GM18873 (cell line): ENCODE results near the gene FOXD1.
"Not testable (repeated sequence)": the region's sequence is repeated elsewhere in the genome, so short reads cannot be mapped to it uniquely, and the experiment has no call there.

Experiments used
- ATAC-seq: cut with Tn5 transposase; IDR thresholded peaks from one replicate; pipeline ENCODE4 v1.9.1; 2021; ENCODE audit warnings: mild to moderate bottlenecking, moderate library complexity, moderate number of reproducible peaks; ENCODE audit not compliant: unreplicated experiment, low FRiP score

The FOXD1 gene

DNA sequence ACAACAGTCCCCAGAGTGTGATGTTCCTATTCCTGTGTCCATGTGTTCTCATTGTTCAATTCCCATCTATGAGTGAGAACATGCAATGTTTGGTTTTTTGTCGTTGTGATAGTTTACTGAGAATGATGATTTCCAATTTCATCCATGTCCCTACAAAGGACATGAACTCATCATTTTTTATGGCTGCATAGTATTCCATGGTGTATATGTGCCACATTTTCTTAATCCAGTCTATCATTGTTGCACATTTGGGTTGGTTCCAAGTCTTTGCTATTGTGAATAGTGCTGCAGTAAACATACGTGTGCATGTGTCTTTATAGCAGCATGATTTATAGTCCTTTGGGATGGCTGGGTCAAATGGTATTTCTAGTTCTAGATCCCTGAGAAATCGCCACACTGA, 20.1 kb upstream of the FOXD1 start:
- not testable (repeated sequence) for ATAC-seq

DNA sequence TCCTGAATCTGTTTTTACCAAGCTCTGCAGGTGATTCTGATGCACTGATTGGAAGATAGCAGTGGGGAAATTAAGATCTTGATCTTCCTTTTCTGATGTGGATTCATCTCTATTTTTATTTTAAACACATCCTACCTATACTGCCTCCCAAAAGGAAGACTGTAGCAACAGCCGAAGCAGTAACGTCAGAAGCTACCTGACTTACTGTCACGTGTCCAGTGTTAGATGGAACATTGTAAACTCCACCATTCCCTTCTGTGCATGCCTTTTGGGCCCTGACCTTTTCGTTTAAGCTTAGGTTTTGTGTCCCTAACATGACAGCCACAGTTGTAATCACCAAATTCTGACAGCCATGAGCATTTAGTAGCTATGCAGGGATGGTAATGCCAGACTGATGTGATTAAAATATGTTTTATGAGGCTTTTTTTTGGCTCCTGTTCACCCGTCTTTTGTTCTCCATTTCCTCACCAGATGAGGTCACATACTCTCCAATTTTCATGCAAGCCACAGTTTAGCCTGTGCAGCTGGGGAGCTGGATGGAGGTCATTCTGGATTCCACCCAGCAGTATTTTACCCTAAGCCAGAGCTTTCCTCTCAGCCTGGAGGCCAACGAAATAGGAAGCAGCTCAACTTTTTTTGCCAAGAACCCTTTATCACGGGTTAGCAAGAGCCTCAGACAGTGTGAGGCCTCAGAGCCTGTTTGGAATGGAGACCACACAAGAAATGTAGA, 15.6 kb upstream of the FOXD1 start:
- ATAC-seq, result no peak

DNA sequence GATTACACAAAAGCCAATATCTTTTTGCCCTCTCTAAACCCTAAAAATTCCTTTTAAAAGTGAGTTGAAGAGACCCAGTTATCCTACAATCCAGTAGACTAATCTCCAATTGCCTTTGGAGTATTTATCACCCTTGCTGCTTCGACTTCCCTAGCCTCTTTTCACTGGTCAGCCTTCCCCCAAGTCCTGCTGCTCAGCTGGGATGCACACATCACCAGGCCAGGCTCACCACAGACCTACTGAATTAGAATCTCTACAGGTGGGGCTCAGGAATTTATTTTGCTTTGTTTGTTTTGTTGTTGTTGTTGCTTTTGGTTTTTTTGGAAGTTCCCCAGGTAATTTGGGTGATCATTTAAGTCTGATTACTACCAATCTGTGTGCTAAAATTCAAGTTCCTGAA, 11.6 kb upstream of the FOXD1 start:
- no peak for ATAC-seq

DNA sequence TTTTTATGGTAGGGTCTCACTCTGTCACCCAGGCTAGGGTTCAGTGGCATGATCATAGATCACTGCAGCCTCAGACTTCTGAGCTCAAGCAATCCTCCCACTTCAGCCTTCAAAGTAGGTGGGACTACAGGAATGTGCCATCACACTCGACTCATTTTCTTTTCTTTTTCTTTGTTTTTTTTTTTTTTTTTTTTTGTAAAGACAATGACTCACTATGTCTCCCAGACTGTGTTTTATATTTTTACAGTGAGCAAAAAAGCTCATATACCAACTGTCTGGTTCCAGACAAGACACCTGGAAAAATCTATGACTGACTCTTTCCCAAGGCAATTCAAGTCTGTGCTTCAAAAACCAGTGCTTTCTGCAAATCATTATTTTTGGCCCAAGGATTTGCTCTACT, 10.8 kb upstream of the FOXD1 start:
- ATAC-seq, result no peak

GRCh38 chr5:73456462-73456861, 7.9 kb upstream of the FOXD1 start:
- not testable (repeated sequence) for ATAC-seq

- peak; percentile 72 for ATAC-seq
These were observed 5.9 kb upstream of the FOXD1 start for GRCh38 chr5:73454379-73455036.

DNA sequence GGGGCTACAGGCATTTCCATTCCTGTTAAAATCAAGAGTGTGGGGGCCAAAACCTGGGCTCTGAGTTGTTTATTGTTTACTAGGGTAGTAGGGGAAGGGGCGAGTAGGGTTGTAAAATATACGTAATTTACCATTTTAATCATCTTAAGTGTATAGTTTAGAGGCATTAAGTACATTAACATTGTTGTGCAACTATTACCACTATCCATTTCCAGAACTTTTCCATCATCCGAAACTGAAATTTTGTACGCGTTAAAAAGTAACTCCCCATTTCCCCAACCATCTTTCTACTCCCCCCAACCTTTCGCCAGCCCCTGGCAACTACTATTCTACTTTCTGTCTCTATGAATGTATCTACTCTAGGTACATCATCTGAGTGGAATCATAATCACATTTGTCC, 3.6 kb upstream of the FOXD1 start:
- no peak for ATAC-seq

- ATAC-seq, result no peak
These were observed 2.9 kb upstream of the FOXD1 start for GRCh38 chr5:73451224-73452130.

DNA sequence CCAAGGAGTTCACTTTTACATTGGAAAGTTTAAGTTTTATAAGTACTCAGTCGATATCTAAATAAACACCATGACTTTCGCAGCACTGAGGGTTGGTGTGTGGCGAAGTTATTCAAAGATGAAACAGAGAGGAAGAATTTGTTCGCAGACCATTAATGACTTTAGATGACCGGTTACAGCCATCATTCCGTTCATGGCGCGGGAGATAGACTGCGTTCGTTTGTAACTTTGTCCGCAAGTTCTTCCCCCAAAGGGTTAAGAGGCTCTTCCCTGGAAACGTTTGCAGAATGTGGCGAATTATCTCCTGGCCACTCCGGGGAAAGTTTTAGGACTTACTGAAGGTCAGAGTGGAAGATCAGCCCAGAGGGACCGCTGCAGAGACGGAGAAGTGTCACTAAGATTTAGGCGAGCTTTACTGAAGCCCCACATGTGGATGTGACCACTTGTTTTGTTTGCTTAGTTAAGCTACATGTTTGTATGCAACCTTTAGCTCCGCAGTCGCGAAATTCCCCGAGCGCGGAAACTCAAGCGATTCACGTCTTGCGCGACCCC, 2.2 kb upstream of the FOXD1 start:
- no peak for ATAC-seq

DNA sequence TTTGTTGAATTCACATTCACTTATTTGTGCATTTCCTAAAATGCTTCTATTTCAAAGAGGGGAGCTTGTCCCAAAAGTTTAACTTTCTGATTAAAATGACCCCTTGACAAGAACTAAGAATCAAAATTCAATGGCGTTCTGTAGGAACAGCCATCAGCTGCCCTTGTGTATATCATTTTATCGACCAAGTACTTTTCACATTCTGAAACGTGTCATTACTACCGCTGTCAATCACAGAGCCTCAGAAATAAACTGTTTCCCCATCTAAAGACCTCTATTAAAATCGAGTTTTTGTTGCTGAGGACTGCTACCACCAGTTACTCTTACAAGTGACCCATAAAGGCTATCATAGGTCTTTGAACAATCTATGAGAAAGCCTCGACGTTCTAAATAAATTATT, 1.6 kb upstream of the FOXD1 start:
- no peak for ATAC-seq

DNA sequence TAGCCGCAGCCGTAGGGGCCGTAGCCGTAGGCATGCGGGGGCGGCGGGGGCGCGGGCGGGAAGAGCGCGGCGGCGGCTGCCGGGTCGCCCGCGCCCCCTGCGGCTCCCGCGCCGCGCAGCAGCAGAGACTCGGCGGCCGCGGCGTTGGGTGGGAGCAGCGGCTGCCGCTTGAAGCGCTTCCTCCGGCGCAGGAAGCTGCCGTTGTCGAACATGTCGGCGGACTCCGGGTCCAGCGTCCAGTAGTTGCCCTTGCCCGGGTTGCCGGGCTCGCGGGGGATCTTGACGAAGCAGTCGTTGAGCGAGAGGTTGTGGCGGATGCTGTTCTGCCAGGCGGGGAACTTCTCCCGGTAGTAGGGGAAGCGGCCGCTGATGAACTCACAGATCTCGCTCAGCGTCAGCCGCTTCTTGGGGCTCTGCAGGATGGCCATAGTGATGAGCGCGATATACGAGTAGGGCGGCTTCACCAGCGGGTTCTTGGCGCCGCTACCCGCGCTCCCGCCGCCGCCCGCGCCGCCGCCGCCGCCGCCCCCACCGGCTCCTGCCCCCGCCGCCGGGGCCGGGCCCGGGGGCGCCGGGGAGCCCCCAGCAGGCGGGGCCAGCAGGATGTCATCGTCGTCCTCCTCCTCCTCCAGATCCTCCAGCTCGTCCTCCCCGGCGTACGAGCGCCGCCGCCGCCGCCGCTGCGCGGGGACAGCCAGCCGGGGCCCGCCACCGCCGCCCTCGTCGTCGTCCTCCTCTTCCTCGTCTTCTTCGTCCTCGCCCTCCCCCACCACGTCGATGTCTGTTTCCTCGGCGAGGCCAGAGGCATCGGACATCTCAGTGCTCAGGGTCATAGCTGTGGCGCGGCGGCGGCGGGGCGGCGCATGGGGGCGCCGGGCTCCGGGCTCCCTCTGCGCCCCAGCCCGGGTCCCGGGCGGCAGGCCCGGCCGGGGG, 781 bp downstream of the FOXD1 start:
- ATAC-seq, result no peak

DNA sequence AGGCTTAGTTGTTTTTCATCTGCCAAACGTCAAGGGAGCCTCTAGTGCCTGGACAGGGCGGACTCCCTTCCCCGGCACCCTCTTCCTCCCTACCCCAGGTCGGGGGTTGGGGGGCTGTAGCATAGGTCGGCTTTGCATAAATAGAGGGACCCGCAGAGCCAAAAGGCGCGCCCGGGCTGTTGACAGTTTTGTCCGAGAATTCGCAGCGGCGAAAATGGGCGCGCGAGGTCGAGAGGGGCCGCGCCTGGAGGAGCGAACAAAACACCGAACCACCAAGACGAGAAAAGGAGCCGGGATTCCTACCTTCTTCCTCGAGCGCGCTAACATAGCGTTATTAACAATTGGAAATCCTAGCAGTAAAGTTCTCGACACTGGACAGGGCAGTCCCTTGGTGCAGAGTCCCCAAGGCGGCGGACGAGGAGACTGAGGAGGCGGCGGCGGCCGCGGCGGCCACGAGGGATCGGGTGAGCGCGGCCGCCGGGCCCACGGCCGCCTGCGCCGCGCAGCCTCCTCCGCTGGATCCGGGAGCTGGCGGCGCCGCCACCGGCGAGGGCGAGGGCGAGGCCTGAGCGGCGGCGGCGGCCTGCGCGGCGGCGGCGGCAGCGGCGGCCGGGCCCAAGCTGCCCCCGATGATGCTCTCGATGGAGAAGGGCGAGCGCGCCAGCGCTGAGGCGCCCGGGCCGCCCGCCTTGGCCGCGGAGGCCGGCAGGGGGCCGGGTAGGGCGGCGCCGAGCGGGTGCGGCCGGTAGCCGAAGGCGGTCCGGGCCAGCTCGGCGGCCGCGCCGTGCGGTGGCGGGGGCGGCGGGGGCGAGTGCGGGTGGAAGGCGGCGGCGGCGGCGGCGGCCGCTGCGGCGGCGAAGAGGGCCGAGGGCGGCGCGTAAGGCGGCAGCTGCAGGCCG, 1.7 kb downstream of the FOXD1 start:
- no peak for ATAC-seq

- ATAC-seq, result no peak
These were observed 2.6 kb downstream of the FOXD1 start for GRCh38 chr5:73445665-73446630.

DNA sequence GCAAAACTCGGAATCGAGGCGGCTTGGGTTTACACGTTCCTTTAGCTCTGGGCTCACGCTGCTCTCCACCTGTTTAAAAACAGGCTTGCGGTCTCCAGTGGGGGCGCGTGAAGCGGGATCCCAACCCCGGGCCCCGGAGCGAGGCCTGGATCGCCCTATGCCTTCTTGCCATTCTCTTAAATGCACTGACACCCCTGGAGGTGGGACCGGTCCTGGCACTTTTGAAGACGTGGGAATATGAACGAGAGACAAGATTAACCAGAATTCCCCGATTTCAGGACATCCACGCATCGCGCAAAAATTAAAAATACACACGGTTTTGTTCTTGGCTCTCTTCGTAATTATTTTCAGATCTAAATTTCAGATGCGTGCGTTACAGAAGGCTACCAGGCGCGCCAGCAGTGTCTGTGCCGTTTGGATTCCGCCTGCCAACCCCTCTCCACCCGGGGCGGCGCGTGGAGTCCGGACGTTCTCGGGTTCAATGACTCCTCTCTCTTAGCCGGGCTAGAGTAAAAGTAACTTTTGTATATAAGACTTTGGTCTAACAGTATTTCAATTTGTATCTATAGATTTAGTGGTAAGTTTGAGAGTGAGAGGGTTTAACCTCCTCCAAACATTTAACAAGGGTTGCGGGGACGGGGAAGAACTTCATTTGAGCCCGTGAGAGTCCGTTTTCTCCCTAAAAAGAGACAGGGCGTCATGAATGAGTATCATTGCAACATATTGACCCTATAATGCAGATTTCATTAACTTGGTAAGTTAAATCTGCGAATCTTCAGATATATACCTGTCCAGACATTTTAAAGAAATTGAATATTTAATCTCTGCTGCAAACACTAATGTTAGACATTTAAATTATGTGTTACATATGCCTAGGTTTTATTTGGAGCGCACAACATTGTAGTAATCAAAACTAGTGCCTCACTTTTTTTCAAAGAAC, 3.8 kb downstream of the FOXD1 start:
- ATAC-seq, result no peak

DNA sequence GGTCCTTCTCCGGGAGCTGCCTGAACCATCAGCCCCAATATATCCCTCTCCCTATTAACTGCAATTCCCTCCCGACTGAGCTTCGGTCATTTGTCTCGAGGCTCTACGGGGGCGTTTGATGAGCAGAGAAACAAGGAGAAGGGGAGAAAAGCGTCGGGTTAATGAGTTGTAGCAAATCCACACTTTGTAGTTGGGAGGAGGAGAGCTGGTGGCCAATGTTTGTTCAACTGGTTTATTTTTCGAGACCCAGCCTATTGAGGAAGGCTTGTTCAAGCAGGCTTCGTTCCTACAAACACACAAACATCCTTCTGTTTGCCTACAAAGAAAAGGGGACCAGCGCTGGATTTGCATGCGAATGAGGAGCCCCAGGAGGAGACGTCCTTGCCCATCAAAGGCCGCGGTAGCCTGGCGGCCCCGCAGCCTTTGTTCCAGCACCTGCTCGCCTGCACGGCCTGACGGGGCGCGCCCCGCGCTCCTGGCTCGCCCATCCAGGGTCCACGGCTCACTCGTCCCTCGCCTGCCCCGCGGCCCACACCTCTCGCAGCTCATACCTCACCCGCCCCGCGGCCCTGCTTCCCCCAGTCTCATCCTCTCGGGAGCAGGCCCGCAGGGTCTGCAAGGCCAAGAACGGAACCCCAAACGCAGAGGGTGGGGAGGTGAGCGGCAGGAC, 4.6 kb downstream of the FOXD1 start:
- ATAC-seq, result no peak

DNA sequence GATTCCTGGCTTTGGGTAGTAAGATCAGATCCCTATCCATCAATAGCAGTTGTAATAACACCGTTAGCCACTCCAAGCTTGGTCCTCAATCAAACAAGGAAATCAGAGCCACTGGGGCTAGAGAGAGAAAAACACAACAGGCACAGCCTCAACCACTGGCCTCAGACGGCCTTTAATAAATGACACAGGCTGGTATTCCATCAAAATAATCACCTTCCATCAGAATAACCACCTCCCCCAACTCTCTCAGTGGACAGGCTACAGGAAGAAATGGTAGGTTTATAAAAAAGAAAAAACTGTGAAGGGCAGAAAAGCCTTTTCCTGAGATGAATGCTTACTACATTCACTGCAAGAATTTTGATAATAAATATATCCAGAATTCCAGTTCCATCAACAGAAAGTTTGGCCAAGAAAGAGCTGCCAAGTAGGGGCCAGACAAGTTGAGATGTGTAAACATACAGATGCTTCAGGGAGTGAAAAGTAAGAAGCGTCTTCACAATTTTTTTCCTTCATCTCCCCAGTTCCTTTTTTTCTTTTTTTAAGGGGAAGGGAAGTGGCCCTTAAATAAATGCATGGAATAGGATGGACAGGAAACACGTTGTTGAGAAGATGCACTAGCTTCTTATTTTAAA, 5.5 kb downstream of the FOXD1 start:
- no peak for ATAC-seq
